SK-N-MC (cell line): ENCODE data around the gene GPC5.

Experiments
- EZH2 ChIP-seq: fragments of 200-600 bp; sonication (generic); IDR thresholded peaks from one replicate; pipeline ENCODE4 v1.6.1; 2017; ENCODE audit warnings: antibody characterized with exemption
- POLR2AphosphoS5 ChIP-seq: IDR thresholded peaks from 2 replicates; pipeline ENCODE4 v1.6.1; 2012; ENCODE audit warnings: mild to moderate bottlenecking, low read depth, low read length, borderline replicate concordance

GRCh38 chr13:92297971-92298942, 899.8 kb downstream of the GPC5 start:
- no peak for TF ChIP-seq POLR2AphosphoS5
- no peak for TF ChIP-seq EZH2
